Measurements from ENCODE around the gene CACNG4. TPM values are rescaled to one million over a fixed set of nuclear protein-coding genes. Genes with fewer than 3 reads are reported as not detected.

Gene CACNG4
- total and polyA plus RNA-seq, 2 experiments from 2014 or later: 1.6 to 4.1 TPM

GRCh38 chr17:66968916-66969315 lies 4.4 kb downstream of the CACNG4 start:
- ATAC-seq (no peak), DNase-seq (ENCODE audit: low spot score) (no peak)
- peaks cover 8% of the 10 kb centered on the region; the same call in 1 of the 2 replicates for H3K4me1 ChIP-seq (ENCODE audit: insufficient read depth)
- H4K20me1 ChIP-seq (replicated peaks; ENCODE audit: insufficient read depth): no peaks in the 10 kb centered on the region; the same call in 1 of the 2 replicates
- TF ChIP-seq EZH2phosphoT487 (IDR thresholded peaks at IDR 0.05; ENCODE audit: unreplicated experiment) (no peak), CTCF (conservative IDR thresholded peaks at IDR 0.05; ENCODE audit: low read depth in 2 of 2) (no peak), JUNB (IDR thresholded peaks at IDR 0.05; ENCODE audit: unreplicated experiment) (no peak), STAT1 (IDR thresholded peaks at IDR 0.05; ENCODE audit: unreplicated experiment) (no peak), ETS1 (IDR thresholded peaks at IDR 0.05) (no peak), POLR2AphosphoS5 (IDR thresholded peaks at IDR 0.05; ENCODE audit: low read depth) (no peak), REST (IDR thresholded peaks at IDR 0.05; ENCODE audit: unreplicated experiment) (no peak)
- no peaks in the 10 kb centered on the region for H3F3A ChIP-seq (replicated peaks; ENCODE audit: low read depth)
- Mint-ChIP-seq H3K36me3 (ENCODE audit: low read depth) (no peaks in the 10 kb centered on the region), H3K27me3 (ENCODE audit: insufficient read depth, low read depth, poor library complexity) (peaks cover 29% of the 10 kb centered on the region), H3K4me3 (no peak overlapping the region), H3K4me1 (peaks cover 13% of the 10 kb centered on the region), H3K9me3 (no peaks in the 10 kb centered on the region), H3K27ac (no peak overlapping the region)
- H3K36me3 ChIP-seq (ENCODE audit: insufficient read depth): no peaks in the 10 kb centered on the region
- H3K27me3 ChIP-seq (ENCODE audit: insufficient read depth): peaks cover 27% of the 10 kb centered on the region
- H3K4me3 ChIP-seq: no peak overlapping the region
- no peaks in the 10 kb centered on the region for H3K79me2 ChIP-seq (replicated peaks; ENCODE audit: insufficient read depth)
- H2AFZ ChIP-seq: no peak overlapping the region
- H3K27ac ChIP-seq (ENCODE audit: low read depth): no peak overlapping the region
- H3K9me2 ChIP-seq (ENCODE audit: insufficient read depth): no peaks in the 10 kb centered on the region
- H3K4me2 ChIP-seq: no peak overlapping the region

- H3K27ac ChIP-seq (ENCODE audit: low read depth): no peak overlapping the region
- no peaks in the 10 kb centered on the region for H3K36me3 Mint-ChIP-seq (ENCODE audit: low read depth)
- H3K9me2 ChIP-seq (ENCODE audit: insufficient read depth): no peaks in the 10 kb centered on the region
- ATAC-seq: no peak
- no peaks in the 10 kb centered on the region; the same call in 1 of the 2 replicates for H4K20me1 ChIP-seq (replicated peaks; ENCODE audit: insufficient read depth)
- H3K4me1 ChIP-seq (ENCODE audit: insufficient read depth): peaks cover 6% of the 10 kb centered on the region; the same call in 1 of the 2 replicates
- TF ChIP-seq CTCF (conservative IDR thresholded peaks at IDR 0.05; ENCODE audit: low read depth in 2 of 2): no peak
- no peak for TF ChIP-seq ZNF114 (CRISPR knock-in tag; IDR thresholded peaks at IDR 0.05)
- no peak overlapping the region for H3K4me3 Mint-ChIP-seq
- no peak for DNase-seq (ENCODE audit: low spot score)
- no peaks in the 10 kb centered on the region for H3F3A ChIP-seq (replicated peaks; ENCODE audit: low read depth)
- no peaks in the 10 kb centered on the region for H3K36me3 ChIP-seq (ENCODE audit: insufficient read depth)
- H3K27me3 ChIP-seq (ENCODE audit: insufficient read depth): peaks cover 24% of the 10 kb centered on the region
- H3K79me2 ChIP-seq (replicated peaks; ENCODE audit: insufficient read depth): no peaks in the 10 kb centered on the region
- H3K4me1 Mint-ChIP-seq: peaks cover 10% of the 10 kb centered on the region
- H3K9me3 Mint-ChIP-seq: no peaks in the 10 kb centered on the region
- peaks cover 23% of the 10 kb centered on the region for H3K27me3 Mint-ChIP-seq (ENCODE audit: insufficient read depth, low read depth, poor library complexity)
- H2AFZ ChIP-seq: no peak overlapping the region
- H3K27ac Mint-ChIP-seq: no peak overlapping the region
- no peak overlapping the region for H3K4me2 ChIP-seq
- H3K4me3 ChIP-seq: no peak overlapping the region
Observed at GRCh38 chr17:66970140-66970539, 5.6 kb downstream of the CACNG4 start.

Data from GM23338 (cell line).